ENCODE results near the gene CD8A.

The CD8A gene

GRCh38 chr2:86776532-86776931 is 14.2 kb downstream of the CD8A start:
- TF ChIP-seq MAX (IDR thresholded peaks at IDR 0.05; ENCODE audit: low read depth, low read length) (no peak), MYC (IDR thresholded peaks at IDR 0.05; ENCODE audit: low read depth, low read length) (no peak), CTCF (IDR thresholded peaks at IDR 0.05; ENCODE audit: low read depth, low read length) (no peak), POLR2A (IDR thresholded peaks at IDR 0.05; ENCODE audit: extremely low read depth, insufficient read length) (no peak)
- no peak overlapping the region for H3K4me3 ChIP-seq (ENCODE audit: low read depth, low read length)
- DNase-seq (ENCODE audit: low read depth): no peak

- no peak overlapping the region for H3K4me3 ChIP-seq (ENCODE audit: low read depth, low read length)
- DNase-seq (ENCODE audit: low read depth): no peak
- no peak for TF ChIP-seq POLR2A (IDR thresholded peaks at IDR 0.05; ENCODE audit: extremely low read depth, insufficient read length)
- TF ChIP-seq CTCF (IDR thresholded peaks at IDR 0.05; ENCODE audit: low read depth, low read length): no peak
- no peak for TF ChIP-seq MAX (IDR thresholded peaks at IDR 0.05; ENCODE audit: low read depth, low read length)
- no peak for TF ChIP-seq MYC (IDR thresholded peaks at IDR 0.05; ENCODE audit: low read depth, low read length)
Observed at GRCh38 chr2:86775338-86775737, 15.4 kb downstream of the CD8A start.

- TF ChIP-seq CTCF (IDR thresholded peaks at IDR 0.05; ENCODE audit: low read depth, low read length): no peak
- no peak for DNase-seq (ENCODE audit: low read depth)
- no peak overlapping the region for H3K4me3 ChIP-seq (ENCODE audit: low read depth, low read length)
Observed at GRCh38 chr2:86774862-86775261, 15.9 kb downstream of the CD8A start.

- no peak overlapping the region for H3K4me3 ChIP-seq (ENCODE audit: low read depth, low read length)
- TF ChIP-seq MYC (IDR thresholded peaks at IDR 0.05; ENCODE audit: low read depth, low read length) (no peak), POLR2A (IDR thresholded peaks at IDR 0.05; ENCODE audit: extremely low read depth, insufficient read length) (no peak), CTCF (IDR thresholded peaks at IDR 0.05; ENCODE audit: low read depth, low read length) (no peak), MAX (IDR thresholded peaks at IDR 0.05; ENCODE audit: low read depth, low read length) (no peak)
- DNase-seq (ENCODE audit: low read depth): no peak
Observed at GRCh38 chr2:86772611-86773010, 18.1 kb downstream of the CD8A start.

- DNase-seq (ENCODE audit: low read depth): no peak
Observed at GRCh38 chr2:86770816-86771301, 19.9 kb downstream of the CD8A start.

More at GRCh38 chr2:86770816-86771301, 19.9 kb downstream of the CD8A start:
- no peak overlapping the region for H3K4me3 ChIP-seq (ENCODE audit: low read depth, low read length)
- no peak for TF ChIP-seq MYC (IDR thresholded peaks at IDR 0.05; ENCODE audit: low read depth, low read length)
- no peak for TF ChIP-seq CTCF (IDR thresholded peaks at IDR 0.05; ENCODE audit: low read depth, low read length)
- TF ChIP-seq POLR2A (IDR thresholded peaks at IDR 0.05; ENCODE audit: extremely low read depth, insufficient read length): no peak
- no peak for TF ChIP-seq MAX (IDR thresholded peaks at IDR 0.05; ENCODE audit: low read depth, low read length)

Data from NB4 (cell line).